Adrenal gland (tissue), 12 donors: ENCODE results near the gene GOLGA5. TPM values are rescaled to one million over a fixed set of nuclear protein-coding genes. Genes with fewer than 3 reads are reported as not detected.
"Not testable (repeated sequence)": the region's sequence is repeated elsewhere in the genome, so short reads cannot be mapped to it uniquely, and the experiment has no call there.

ENCODE experiments used
- DNase-seq, 7 donors: peaks; one replicate each; pipeline ENCODE4 v3.0.0-alpha.2; 2019 to 2020
- H3K27ac ChIP-seq, 5 donors: fragments of 200-600 bp; sonication (generic) in 4 of 5; 1 replicate in 3 of 5; 2 replicates in 2 of 5; pipeline versions ENCODE4 v1.5.1 to v1.8.0; 2016 to 2020; ENCODE audit warnings: mild to moderate bottlenecking in 1 of 5
- H3K27me3 ChIP-seq: fragments of 200-600 bp; 2 replicates; pipeline ENCODE4 v1.8.0; 2021
- H3K36me3 ChIP-seq, 2 donors: fragments of 200-600 bp; replicated peaks in 1 of 2; 1 replicate in 1 of 2; 2 replicates in 1 of 2; pipeline versions ENCODE4 v1.5.1 to v1.8.0; 2018 to 2022
- H3K4me1 ChIP-seq, 2 donors: fragments of 200-600 bp; replicated peaks in 1 of 2; 1 replicate in 1 of 2; 2 replicates in 1 of 2; pipeline versions ENCODE4 v1.5.1 to v1.8.0; 2018 to 2021
- H3K4me3 ChIP-seq, 4 donors: fragments of 200-600 bp; sonication (generic) in 3 of 4; one replicate each; pipeline ENCODE4 v1.5.1; 2016 to 2018
- H3K9me3 ChIP-seq, 3 donors: fragments of 200-600 bp; sonication (generic) in 1 of 3; replicated peaks in 1 of 3; 1 replicate in 2 of 3; 2 replicates in 1 of 3; pipeline versions ENCODE4 v1.5.1 to v1.8.0; 2016 to 2021
- POLR2A ChIP-seq, 2 donors: fragments of 450-650 bp; IDR thresholded peaks; one replicate each; pipeline ENCODE4 v1.6.1; 2017; ENCODE audit warnings: antibody characterized with exemption in 2 of 2, mild to moderate bottlenecking in 2 of 2, moderate library complexity in 1 of 2
- WGBS, 4 donors: extraction: QIAGEN DNeasy Blood & Tissue Kit in 2 of 4; methylation state at CpG; one replicate each; pipeline versions ENCODE4 v1.1.5 to v1.1.7; 2013 to 2017; 5-methylcytosine and 5-hydroxymethylcytosine counted together
- intact Hi-C, 2 donors: fragments of 100-400 bp; cut with DNase I; formaldehyde crosslinking; loops; one replicate each; pipeline versions ENCODE4 v1.14.1 to v1.15.0; 2022 to 2023
- polyA plus RNA-seq, 3 donors: library from polyadenylated mRNA; stranded (reverse); fragments of 200-250 nt in 2 of 3; fragments of 350-450 nt in 1 of 3; fragmentation: Illumina TruSeq in 1 of 3; extraction: RNeasy Lipid Tissue Mini Kit (QIAGEN cat#74804) in 1 of 3; gene quantifications; one replicate each; pipeline ENCODE4 v1.2.3, GENCODE V29; 2013 to 2014
- total RNA-seq, 9 donors: library from RNA; depleted of rRNA in 4 of 9; stranded (reverse); fragments of >200 nt in 4 of 9; fragments of 120-200 nt in 1 of 9; fragmentation: NEBNext Ultra II Directional in 1 of 9; extraction: Animal tissue kit (Norgen Biotek cat#: 25700) in 1 of 9; gene quantifications; one replicate each; pipeline versions ENCODE4 v1.1.0 to v1.2.4, GENCODE V29; 2013 to 2023
- TF ChIP-seq, protein P1 (sequence below), 6 experiments: fragments of 450-650 bp in 4 of 6; fragments of 200-600 bp in 2 of 6; sonication (generic) in 1 of 6; IDR thresholded peaks; 1 replicate in 5 of 6; 2 replicates in 1 of 6; pipeline versions ENCODE4 v1.5.1 to v1.8.0; 2016 to 2021; ENCODE audit warnings: antibody characterized with exemption in 6 of 6, mild to moderate bottlenecking in 2 of 6, moderate library complexity in 1 of 6
- donor health status: healthy with polysubstance abuse.
- donor health status: Bipolar disorder and iron deficiency.
- donor health status: DM: yes; HTN: yes; CAD: no.
- donor health status: DM: no; HTN: no; CAD: no.
- donor health status: DM: no; HTN: no; CAD: no.
- donor health status: DM: yes; HTN: yes; CAD: no.

The GOLGA5 gene
- total and polyA plus RNA-seq, 12 donors: 24.6 to 85.1 (median 35.0) TPM

DNA sequence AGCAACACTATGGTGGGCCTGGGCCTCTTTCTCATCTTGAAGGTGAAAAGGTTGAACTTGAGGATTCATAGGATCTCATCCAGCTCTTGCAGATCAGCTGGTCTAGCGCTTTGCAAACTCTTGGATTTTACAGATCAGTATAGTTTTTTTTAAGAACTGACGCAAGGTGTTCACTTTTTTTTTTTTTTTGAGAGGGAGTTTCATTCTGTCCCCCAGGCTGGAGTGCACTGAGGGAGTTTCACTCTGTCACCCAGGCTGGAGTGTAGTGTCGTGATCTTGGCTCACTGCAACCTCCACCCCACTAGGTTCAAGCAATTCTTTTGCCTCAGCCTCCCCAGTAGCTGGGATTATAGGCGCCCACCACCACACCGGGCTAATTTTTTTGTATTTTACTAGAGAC, 25.3 kb upstream of the GOLGA5 start:
- TF ChIP-seq, protein P1, sequence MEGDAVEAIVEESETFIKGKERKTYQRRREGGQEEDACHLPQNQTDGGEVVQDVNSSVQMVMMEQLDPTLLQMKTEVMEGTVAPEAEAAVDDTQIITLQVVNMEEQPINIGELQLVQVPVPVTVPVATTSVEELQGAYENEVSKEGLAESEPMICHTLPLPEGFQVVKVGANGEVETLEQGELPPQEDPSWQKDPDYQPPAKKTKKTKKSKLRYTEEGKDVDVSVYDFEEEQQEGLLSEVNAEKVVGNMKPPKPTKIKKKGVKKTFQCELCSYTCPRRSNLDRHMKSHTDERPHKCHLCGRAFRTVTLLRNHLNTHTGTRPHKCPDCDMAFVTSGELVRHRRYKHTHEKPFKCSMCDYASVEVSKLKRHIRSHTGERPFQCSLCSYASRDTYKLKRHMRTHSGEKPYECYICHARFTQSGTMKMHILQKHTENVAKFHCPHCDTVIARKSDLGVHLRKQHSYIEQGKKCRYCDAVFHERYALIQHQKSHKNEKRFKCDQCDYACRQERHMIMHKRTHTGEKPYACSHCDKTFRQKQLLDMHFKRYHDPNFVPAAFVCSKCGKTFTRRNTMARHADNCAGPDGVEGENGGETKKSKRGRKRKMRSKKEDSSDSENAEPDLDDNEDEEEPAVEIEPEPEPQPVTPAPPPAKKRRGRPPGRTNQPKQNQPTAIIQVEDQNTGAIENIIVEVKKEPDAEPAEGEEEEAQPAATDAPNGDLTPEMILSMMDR (IDR thresholded peaks at IDR 0.05): no peak
- no peak for TF ChIP-seq POLR2A (IDR thresholded peaks at IDR 0.05)
- DNase-seq: no peak
- no peaks in the 10 kb centered on the region for H3K27me3 ChIP-seq
- H3K9me3 ChIP-seq: no peaks in the 10 kb centered on the region
- H3K4me1 ChIP-seq: peaks cover 0 to 4% of the 10 kb centered on the region in 2 donors
- 87 to 96% (median 91%) methylated on average over 5 of the region's 5 CpGs for WGBS, 4 donors
- no peaks in the 10 kb centered on the region for H3K36me3 ChIP-seq
- intact Hi-C loops: no loop called here
- no peak overlapping the region for H3K4me3 ChIP-seq
- H3K27ac ChIP-seq: peak overlapping the region in 2 of 5 donors; percentile 30 to 47

DNA sequence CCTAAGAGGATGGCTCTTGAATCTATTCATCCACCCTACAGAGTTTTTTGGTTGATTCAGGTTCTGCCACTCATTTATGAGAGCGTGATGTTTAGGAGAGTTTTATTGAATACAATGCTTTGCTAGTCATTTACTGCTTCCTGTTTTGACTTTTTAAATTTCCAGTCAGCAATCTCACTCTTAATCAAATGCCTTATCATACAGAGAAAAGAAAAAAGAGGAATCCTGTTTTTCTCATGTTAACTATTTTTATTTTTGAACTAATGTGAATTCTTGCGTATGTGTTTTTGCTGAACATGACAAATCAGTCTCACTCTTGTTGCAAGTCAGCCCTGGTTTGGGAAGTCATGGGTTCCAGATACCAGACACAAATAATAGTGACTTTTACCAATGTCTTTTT, 23.6 kb upstream of the GOLGA5 start:
- intact Hi-C loops: no loop called here
- Histone ChIP-seq H3K9me3 (no peaks in the 10 kb centered on the region), H3K4me3 (no peak overlapping the region), H3K36me3 (no peaks in the 10 kb centered on the region), H3K4me1 (peaks cover 0 to 4% of the 10 kb centered on the region in 2 donors), H3K27me3 (no peaks in the 10 kb centered on the region), H3K27ac (peak overlapping the region in 1 of 5 donors; percentile 56)
- TF ChIP-seq POLR2A (IDR thresholded peaks at IDR 0.05): no peak
- TF ChIP-seq, protein P1 (IDR thresholded peaks at IDR 0.05): no peak
- no peak for DNase-seq
- 71 to 82% (median 79%) methylated on average over 2 of the region's 2 CpGs for WGBS, 4 donors

DNA sequence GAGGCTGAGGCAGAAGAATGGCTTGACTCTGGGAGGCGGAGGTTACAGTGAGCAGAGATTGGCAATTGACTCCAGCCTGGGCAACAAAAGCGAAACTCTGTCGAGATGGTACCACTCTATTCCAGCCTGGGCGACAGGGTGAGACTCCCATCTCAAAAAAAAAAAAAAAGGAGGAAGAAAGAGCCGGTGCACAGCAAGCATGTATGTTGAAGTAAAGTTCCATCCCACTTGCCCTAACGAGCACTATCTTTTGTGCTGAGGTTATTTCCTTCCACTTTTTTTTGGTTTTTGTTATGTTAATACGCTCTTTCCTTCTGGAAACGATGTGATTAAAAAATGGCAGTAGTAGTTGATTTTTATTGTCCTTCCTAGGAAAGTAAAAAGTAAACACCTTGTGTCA, 19.5 kb upstream of the GOLGA5 start:
- WGBS, 4 donors: 73 to 85% (median 82%) methylated on average over 8 of the region's 8 CpGs
- TF ChIP-seq POLR2A (IDR thresholded peaks at IDR 0.05): no peak
- Histone ChIP-seq H3K36me3 (no peaks in the 10 kb centered on the region), H3K9me3 (no peaks in the 10 kb centered on the region), H3K4me3 (no peak overlapping the region), H3K4me1 (peaks cover 0 to 4% of the 10 kb centered on the region in 2 donors), H3K27me3 (no peaks in the 10 kb centered on the region), H3K27ac (peak overlapping the region in 2 of 5 donors; percentile 26 to 49)
- intact Hi-C loops: no loop called here
- DNase-seq: no peak

DNA sequence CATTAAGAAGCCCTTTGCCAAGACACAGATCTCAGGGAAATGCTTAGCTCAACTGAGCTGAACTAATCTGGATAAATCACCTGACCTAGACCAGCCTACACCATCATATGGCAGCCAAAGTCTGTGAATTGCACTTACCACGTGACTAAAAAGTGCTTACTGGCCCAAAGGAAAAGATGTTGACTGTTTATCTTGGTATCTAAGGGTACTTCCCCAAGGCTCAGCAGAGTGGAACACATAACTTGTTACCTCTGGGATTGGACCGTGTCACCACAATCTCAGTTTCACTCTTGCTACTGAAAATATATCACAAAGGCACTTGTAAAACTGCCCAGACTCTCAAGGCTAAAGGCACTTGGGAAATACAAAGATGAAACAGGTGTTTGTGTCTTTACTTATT, 18.8 kb upstream of the GOLGA5 start:
- 11 to 21% (median 14%) methylated on average over 2 of the region's 2 CpGs for WGBS, 4 donors
- H3K36me3 ChIP-seq, H3K27me3 ChIP-seq, H3K4me3 ChIP-seq, H3K4me1 ChIP-seq, H3K9me3 ChIP-seq, intact Hi-C loops: not testable (repeated sequence)
- peak overlapping the region in 2 of 5 donors; percentile 26 to 49 for H3K27ac ChIP-seq
- DNase-seq: peak in 2 of 7 donors; percentile 48 to 50

DNA sequence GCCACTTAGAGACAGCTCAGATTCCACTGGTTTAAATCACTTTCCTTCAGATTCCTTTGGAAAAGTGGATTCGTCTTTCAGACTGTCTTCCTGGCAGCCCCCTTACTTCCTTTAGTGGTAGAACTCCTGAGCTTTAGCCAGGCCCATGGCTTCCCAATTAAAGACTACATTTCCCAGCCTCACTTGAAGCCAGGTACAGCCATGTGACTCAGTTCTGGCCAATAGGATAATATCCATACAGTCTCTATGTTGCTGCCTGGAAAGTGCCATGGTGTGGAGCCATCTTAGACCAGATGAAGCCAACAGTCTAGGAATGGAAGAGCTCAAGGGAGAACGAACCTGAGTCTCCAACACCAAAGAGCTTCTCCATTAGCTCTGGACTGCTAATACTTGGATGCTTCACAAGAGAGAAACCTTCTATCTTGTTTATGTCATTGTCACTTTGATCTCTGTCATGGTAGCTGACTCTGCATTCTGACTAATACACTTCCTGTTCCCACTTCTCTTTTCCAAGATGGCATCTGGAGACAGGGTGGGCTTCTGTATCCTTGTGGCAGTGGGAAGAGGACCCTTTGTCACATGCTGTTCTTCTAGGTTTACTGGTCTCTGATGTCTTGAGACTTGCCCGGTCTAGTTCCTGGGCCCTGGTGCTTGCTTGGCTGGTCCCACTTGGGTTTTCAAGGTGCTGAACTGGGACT, 15.1 kb upstream of the GOLGA5 start:
- H3K27ac ChIP-seq, H3K4me3 ChIP-seq, H3K9me3 ChIP-seq, intact Hi-C loops, DNase-seq, H3K36me3 ChIP-seq, H3K27me3 ChIP-seq, H3K4me1 ChIP-seq: not testable (repeated sequence)
- WGBS, 4 donors: 64 to 92% (median 82%) methylated on average over 2 to 3 of the region's 3 CpGs
